Ovary (tissue), 3 donors: Measurements from ENCODE around the gene RNFT2.

Experiments
- POLR2A ChIP-seq: fragments of 450-650 bp; IDR thresholded peaks from one replicate; pipeline ENCODE4 v1.6.1; 2017; ENCODE audit warnings: antibody characterized with exemption, mild to moderate bottlenecking, moderate library complexity
- TF ChIP-seq, protein P1 (sequence below), 3 donors: fragments of 450-650 bp in 2 of 3; fragments of 200-600 bp in 1 of 3; IDR thresholded peaks; one replicate each; pipeline versions ENCODE4 v1.5.1 to v1.8.0; 2016 to 2022; ENCODE audit warnings: antibody characterized with exemption in 3 of 3, mild to moderate bottlenecking in 1 of 3
- donor health status: DM: no; HTN: no; CAD: no.

DNA sequence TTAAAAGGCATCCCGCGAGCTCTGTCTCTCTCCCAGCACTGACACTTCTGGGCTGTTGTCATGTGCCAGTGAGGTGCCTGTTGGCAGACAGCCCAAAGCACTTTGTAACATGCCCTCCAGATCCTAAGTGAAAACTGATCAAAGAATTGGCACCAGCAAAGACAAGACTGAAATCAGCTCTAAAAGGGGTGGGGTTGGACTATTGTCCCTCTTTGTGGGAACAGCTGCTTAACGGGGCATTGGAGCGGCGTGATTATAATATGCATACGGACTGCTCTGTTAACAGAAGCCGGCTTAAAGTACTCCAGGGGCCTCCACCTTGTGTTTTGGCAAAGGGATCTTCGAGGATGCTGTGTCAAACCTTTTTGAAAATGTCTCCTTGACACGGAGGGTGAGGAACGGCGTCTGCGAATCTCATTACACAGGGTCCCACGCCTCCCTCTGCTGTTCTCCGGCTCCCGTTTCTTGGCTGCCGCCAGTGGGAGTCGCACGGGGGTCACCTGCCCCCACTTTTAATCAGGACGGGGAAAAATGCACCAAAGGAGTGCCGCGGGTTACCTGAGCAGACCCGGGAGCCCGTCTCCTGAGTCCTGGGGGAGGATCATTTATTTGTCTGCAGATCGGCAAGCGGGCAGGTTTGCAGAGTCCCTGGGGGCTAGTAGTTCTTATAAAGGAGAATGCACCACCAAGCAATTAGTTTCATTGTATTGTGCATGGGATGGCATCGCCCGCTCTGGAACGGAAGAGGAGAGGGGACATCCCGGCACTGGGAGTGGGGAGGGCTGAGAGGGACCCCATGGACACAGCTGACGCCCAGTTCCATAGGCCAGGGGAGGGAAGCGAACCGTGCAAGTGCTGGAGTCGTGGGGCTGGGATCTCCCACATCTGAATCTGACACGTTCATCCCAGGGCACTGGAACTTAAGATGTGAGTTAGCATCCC, 44.6 kb upstream of the RNFT2 start:
- TF ChIP-seq POLR2A: no peak
- TF ChIP-seq, protein P1, sequence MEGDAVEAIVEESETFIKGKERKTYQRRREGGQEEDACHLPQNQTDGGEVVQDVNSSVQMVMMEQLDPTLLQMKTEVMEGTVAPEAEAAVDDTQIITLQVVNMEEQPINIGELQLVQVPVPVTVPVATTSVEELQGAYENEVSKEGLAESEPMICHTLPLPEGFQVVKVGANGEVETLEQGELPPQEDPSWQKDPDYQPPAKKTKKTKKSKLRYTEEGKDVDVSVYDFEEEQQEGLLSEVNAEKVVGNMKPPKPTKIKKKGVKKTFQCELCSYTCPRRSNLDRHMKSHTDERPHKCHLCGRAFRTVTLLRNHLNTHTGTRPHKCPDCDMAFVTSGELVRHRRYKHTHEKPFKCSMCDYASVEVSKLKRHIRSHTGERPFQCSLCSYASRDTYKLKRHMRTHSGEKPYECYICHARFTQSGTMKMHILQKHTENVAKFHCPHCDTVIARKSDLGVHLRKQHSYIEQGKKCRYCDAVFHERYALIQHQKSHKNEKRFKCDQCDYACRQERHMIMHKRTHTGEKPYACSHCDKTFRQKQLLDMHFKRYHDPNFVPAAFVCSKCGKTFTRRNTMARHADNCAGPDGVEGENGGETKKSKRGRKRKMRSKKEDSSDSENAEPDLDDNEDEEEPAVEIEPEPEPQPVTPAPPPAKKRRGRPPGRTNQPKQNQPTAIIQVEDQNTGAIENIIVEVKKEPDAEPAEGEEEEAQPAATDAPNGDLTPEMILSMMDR (IDR thresholded peaks at IDR 0.05): no peak
